ENCODE measurements around the gene C1orf167.

C1orf167 gene

GRCh38 chr1:11838349-11839272 lies 76.6 kb downstream of the C1orf167 start:
- DNase-seq: peak; percentile 76 to 78

Data from stimulated activated CD4-positive, alpha-beta T cell treated with anti-CD3 and anti-CD28 coated beads, Interleukin-2, amount 100 ng/mL, for 24 hours (primary cell).